OCI-LY7 (cell line): Measurements from ENCODE around the gene CBFA2T2.

Source experiments
- EZH2phosphoT487 ChIP-seq: fragments of 200-600 bp; sonication (generic); IDR thresholded peaks from 2 replicates; pipeline ENCODE4 v1.6.1; 2018; ENCODE audit warnings: low read depth, borderline replicate concordance, mild to moderate bottlenecking, mixed run types, antibody characterized with exemption, low read length, moderate library complexity, mixed read lengths
- TF ChIP-seq, protein P1 (sequence below): fragments of 200-600 bp; sonication (generic); conservative IDR thresholded peaks from 2 replicates; pipeline ENCODE4 v1.5.1; 2014; ENCODE audit warnings: mild to moderate bottlenecking, antibody characterized with exemption, low read length, moderate library complexity, mixed read lengths

DNA sequence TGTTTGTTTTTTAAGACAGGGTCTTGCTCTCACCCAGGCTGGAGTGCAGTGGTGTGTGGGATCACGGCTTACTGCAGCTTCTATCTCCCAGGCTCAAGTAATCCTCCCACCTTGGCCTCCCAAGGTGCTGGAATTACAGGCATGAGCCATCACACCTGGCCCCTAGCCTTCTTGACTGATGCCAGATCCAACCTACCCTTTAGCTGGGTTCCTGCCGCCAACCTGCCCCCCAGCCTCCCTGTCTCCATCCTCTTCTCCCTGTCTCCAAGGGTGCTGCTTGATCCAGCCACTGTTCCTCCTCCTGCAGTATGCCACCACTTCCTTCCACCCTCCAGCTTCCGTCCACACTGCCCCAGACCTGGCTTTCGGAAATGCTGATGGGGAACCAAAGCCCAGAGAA lies 169.0 kb downstream of the CBFA2T2 start:
- TF ChIP-seq, protein P1, sequence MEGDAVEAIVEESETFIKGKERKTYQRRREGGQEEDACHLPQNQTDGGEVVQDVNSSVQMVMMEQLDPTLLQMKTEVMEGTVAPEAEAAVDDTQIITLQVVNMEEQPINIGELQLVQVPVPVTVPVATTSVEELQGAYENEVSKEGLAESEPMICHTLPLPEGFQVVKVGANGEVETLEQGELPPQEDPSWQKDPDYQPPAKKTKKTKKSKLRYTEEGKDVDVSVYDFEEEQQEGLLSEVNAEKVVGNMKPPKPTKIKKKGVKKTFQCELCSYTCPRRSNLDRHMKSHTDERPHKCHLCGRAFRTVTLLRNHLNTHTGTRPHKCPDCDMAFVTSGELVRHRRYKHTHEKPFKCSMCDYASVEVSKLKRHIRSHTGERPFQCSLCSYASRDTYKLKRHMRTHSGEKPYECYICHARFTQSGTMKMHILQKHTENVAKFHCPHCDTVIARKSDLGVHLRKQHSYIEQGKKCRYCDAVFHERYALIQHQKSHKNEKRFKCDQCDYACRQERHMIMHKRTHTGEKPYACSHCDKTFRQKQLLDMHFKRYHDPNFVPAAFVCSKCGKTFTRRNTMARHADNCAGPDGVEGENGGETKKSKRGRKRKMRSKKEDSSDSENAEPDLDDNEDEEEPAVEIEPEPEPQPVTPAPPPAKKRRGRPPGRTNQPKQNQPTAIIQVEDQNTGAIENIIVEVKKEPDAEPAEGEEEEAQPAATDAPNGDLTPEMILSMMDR: no peak
- TF ChIP-seq EZH2phosphoT487: no peak
